Osteocyte (in vitro differentiated cells): ENCODE measurements around the gene AVPI1. TPM values are rescaled to one million over a fixed set of nuclear protein-coding genes. Genes with fewer than 3 reads are reported as not detected.

Source experiments
- DNase-seq: peaks from one replicate; pipeline ENCODE4 v3.0.0; 2021; ENCODE audit warnings: mixed read lengths; ENCODE audit not compliant: unreplicated experiment; ENCODE audit errors: extremely low spot score
- H3K27ac Mint-ChIP-seq: one replicate; pipeline ENCODE4 v1.8.0; 2021; ENCODE audit warnings: mild to moderate bottlenecking, mixed read lengths; ENCODE audit not compliant: unreplicated experiment
- H3K27me3 Mint-ChIP-seq: one replicate; pipeline ENCODE4 v1.8.0; 2021; ENCODE audit warnings: mixed read lengths; ENCODE audit not compliant: unreplicated experiment
- H3K36me3 Mint-ChIP-seq: one replicate; pipeline ENCODE4 v1.8.0; 2021; ENCODE audit warnings: mixed read lengths; ENCODE audit not compliant: unreplicated experiment
- H3K4me1 Mint-ChIP-seq: one replicate; pipeline ENCODE4 v1.8.0; 2021; ENCODE audit warnings: mixed read lengths; ENCODE audit not compliant: unreplicated experiment
- H3K4me3 Mint-ChIP-seq: one replicate; pipeline ENCODE4 v1.8.0; 2021; ENCODE audit warnings: mild to moderate bottlenecking, moderate library complexity, mixed read lengths; ENCODE audit not compliant: unreplicated experiment
- H3K9me3 Mint-ChIP-seq: one replicate; pipeline ENCODE4 v1.8.0; 2021; ENCODE audit warnings: mixed read lengths; ENCODE audit not compliant: unreplicated experiment
- long read RNA-seq: library from polyadenylated mRNA; unstranded; transcript quantifications from one replicate; pipeline ENCODE4 v2.0.0, GENCODE V29; 2021
- total RNA-seq: library from RNA; stranded (reverse); gene quantifications from 2 replicates; pipeline ENCODE4 v1.2.1, GENCODE V29; 2021
- TF ChIP-seq, protein P1 (sequence below): fragments of 200-600 bp; sonication (generic); IDR thresholded peaks from 2 replicates; pipeline ENCODE4 v1.5.0; 2021; ENCODE audit warnings: antibody characterized with exemption, mild to moderate bottlenecking, moderate library complexity

The AVPI1 gene, protein sequence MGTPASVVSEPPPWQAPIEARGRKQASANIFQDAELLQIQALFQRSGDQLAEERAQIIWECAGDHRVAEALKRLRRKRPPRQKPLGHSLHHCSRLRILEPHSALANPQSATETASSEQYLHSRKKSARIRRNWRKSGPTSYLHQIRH
- 4.5 and 5.7 TPM in 2 replicates for total RNA-seq
- long read RNA-seq, transcript AVPI1-201 (3 exons, 1,457 nt) = major isoform, 6 of 7 reads
- long read RNA-seq, partial matches to known transcripts = 0 of 7 reads
- long read RNA-seq, other reads (novel, unspliced or antisense) = 1 of 7 reads

DNA sequence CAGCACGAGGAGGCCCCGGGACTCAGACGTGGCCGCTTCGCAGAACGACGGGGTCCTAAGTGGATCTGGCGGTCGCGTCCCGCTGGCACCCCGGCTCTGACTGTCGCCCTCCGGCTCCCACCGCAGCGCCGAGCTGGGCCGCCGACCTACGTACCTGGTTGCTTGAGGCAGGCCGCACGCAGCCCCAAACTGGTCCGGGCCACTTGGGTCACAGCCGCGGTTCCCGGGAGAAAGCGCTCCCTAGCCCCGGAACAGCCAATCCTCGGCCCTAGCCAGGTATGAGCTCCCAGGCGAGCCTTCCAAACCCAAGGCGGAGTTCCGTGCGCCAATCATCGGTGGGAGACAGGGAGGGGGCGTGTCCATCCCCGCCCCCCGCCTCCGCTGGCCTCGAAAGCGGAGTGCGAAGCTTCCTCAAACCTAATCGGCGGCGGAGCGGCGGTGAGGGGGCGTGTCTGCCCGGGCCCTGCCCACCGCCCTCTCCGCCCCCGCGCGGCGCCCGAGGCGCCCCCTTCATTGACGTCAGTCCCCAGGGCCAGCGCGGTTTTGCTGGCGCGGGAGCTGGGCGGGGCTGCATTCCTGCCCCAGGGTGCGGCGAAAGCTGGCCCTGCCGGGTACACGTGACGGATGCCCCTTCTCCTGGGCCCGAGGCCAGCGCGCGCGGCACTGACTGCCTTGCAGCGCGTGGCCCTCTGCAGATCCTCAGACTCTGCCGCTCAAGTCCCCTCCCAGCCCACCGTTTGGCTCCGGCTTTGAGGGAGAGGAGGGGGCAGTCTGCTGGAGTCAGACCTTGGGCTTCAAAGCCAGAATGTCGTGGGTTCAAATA, at the start of gene AVPI1:
AVPI1 (minus strand) TSS at position 280 of the 823 bp plus-strand sequence. CDS start 7,336 bp downstream, outside the sequence.
- peak; percentile 99 for DNase-seq
- H3K27ac Mint-ChIP-seq = peak within 1 kb of the TSS; percentile 86
- no peaks in the 10 kb centered on the region for H3K36me3 Mint-ChIP-seq
- H3K4me3 Mint-ChIP-seq = peak within 1 kb of the TSS; percentile 82
- no peaks in the 10 kb centered on the region for H3K9me3 Mint-ChIP-seq
- TF ChIP-seq, protein P1, sequence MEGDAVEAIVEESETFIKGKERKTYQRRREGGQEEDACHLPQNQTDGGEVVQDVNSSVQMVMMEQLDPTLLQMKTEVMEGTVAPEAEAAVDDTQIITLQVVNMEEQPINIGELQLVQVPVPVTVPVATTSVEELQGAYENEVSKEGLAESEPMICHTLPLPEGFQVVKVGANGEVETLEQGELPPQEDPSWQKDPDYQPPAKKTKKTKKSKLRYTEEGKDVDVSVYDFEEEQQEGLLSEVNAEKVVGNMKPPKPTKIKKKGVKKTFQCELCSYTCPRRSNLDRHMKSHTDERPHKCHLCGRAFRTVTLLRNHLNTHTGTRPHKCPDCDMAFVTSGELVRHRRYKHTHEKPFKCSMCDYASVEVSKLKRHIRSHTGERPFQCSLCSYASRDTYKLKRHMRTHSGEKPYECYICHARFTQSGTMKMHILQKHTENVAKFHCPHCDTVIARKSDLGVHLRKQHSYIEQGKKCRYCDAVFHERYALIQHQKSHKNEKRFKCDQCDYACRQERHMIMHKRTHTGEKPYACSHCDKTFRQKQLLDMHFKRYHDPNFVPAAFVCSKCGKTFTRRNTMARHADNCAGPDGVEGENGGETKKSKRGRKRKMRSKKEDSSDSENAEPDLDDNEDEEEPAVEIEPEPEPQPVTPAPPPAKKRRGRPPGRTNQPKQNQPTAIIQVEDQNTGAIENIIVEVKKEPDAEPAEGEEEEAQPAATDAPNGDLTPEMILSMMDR = no peak
- H3K4me1 Mint-ChIP-seq = peaks cover 60% of the 10 kb centered on the region
- no peaks in the 10 kb centered on the region for H3K27me3 Mint-ChIP-seq

DNA sequence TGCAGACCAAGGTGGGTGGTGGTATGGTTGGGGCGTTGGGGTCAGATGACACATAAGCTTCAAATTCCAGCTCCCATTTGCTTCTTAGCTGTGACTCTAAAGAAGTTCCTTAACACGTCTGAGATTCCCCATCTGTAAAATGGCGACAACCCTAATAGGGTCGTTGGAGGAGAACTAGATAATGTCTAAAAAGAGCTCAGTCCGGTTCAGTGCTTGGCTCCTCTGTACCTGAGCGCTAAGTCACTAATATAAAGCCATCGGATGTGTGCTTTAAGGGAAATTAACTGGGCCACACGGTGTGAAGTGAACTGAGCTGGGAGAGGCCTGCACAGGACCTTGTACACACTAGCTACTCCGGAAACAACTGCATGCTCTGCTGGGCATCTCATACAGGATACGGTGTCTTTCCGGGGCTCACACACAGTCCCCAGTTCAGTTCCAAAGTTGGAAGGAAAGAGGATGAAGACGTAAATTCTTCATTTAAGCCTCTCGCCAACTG, 49.4 kb upstream of the AVPI1 start:
- TF ChIP-seq, protein P1 = no peak
- H3K4me3 Mint-ChIP-seq = peak overlapping the region; percentile 96
- peak overlapping the region; percentile 97 for H3K27ac Mint-ChIP-seq
- H3K4me1 Mint-ChIP-seq = peaks cover 32% of the 10 kb centered on the region
- no peaks in the 10 kb centered on the region for H3K9me3 Mint-ChIP-seq
- no peak for DNase-seq
- H3K36me3 Mint-ChIP-seq = peaks cover 16% of the 10 kb centered on the region
- no peaks in the 10 kb centered on the region for H3K27me3 Mint-ChIP-seq

DNA sequence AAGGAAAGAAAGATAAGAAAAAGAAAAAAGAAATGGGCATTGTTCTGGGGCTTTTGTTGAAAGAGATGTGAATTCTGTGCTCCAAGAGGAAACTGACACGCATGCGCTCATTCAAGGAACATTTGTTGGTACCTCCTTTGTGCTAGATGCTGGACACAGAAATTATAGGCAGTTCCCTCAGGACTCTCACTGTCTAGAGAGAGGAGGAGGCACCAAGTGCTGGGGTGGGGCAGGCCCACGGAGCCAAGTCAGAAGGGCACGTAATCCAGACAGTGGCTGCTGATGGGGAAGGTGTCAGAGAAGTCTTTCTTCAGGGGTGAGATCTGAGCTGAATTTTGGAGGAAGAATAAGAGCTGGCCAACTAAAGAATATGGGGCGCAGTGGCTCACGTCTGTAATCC, 47.0 kb upstream of the AVPI1 start:
- H3K4me1 Mint-ChIP-seq = peaks cover 22% of the 10 kb centered on the region
- peaks cover 2% of the 10 kb centered on the region for H3K36me3 Mint-ChIP-seq
- DNase-seq = no peak
- H3K27ac Mint-ChIP-seq = no peak overlapping the region
- no peak overlapping the region for H3K4me3 Mint-ChIP-seq
- H3K27me3 Mint-ChIP-seq = no peaks in the 10 kb centered on the region
- TF ChIP-seq, protein P1 = no peak
- H3K9me3 Mint-ChIP-seq = no peaks in the 10 kb centered on the region

DNA sequence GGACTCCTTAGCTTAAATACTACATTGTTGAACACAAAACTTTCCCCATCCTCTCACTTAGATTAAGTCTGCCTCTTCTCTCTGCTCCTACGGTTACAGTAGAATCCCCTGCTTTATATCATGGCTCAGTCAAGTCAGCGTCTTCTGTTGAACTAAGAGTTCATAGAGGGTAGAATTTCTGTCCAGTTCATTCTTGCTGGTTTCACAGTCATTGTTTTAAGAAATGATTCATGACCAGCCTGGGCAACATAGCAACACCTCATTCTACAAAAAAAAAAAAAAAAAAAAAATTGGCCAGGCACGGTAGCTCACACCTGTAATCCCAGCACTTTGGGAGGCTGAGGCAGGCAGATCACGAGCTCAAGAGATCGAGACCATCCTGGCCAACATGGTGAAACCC, 46.2 kb upstream of the AVPI1 start:
- Mint-ChIP-seq H3K27me3 (no peaks in the 10 kb centered on the region), H3K4me3 (no peak overlapping the region), H3K4me1 (peaks cover 18% of the 10 kb centered on the region), H3K36me3 (peaks cover 2% of the 10 kb centered on the region), H3K27ac (no peak overlapping the region), H3K9me3 (no peaks in the 10 kb centered on the region)
- no peak for DNase-seq
- TF ChIP-seq, protein P1 = no peak

DNA sequence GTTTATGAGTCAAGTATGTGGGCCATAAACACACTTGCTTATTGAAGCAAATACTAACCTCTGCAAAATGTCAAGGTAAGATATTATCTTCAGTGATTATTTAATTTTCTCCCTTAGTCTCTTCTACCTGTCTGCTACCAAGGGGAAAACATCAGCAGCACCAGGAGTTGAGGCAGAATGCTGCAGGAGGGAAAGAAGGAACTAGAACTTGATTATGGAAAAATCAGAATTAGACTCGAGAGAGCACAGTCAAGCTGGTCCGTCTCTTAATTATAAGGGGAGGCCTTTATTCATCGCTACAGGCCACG, 45.0 kb upstream of the AVPI1 start:
- no peak for DNase-seq
- Mint-ChIP-seq H3K4me1 (peaks cover 9% of the 10 kb centered on the region), H3K27me3 (no peaks in the 10 kb centered on the region), H3K36me3 (peaks cover 2% of the 10 kb centered on the region), H3K9me3 (no peaks in the 10 kb centered on the region), H3K27ac (no peak overlapping the region), H3K4me3 (no peak overlapping the region)
- TF ChIP-seq, protein P1 = no peak
